ENCODE measurements around the gene ALDH1L1.

DNA sequence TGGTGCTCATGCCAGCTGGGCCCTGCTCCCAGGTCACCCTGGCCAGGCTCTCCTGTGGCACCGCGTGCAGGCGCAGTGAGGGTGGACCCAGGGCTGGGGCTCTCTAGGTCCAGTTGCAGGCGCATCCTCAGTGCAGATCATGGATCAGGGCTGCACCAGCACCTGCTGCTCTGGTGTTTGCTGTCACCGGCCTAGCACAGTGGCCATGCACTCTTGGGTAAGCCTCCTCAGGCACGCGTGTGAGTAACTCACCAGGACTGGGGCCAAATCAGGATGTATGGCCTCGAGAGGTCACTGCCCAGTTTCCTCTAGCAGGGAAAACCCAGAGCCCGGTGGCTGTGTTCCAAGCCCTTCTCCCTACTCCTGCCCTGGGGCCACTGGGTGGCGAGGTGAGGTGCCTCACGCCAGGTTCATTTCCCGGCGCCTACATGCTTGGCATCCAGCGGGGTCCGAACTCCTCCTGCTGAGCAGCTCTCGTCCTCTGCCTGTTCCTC is 50.9 kb downstream of the ALDH1L1 start:
- TF ChIP-seq GATA2 (IDR thresholded peaks at IDR 0.05; ENCODE audit: low read depth, low read length) (no peak), GATA3 (IDR thresholded peaks at IDR 0.05; ENCODE audit: low read depth, low read length) (no peak)
